Mesothelial cell of epicardium (in vitro differentiated cells): Measurements from ENCODE around the gene KRTAP10-6. TPM values are rescaled to one million over a fixed set of nuclear protein-coding genes. Genes with fewer than 3 reads are reported as not detected.

Experiments
- DNase-seq, 2 experiments: peaks; one replicate each; pipeline ENCODE4 v3.0.0; 2021; ENCODE audit warnings: low spot score in 2 of 2; ENCODE audit not compliant: unreplicated experiment in 2 of 2
- H3K27ac Mint-ChIP-seq: 2 replicates; pipeline ENCODE4 v1.8.0; 2021; ENCODE audit warnings: mixed read lengths
- H3K27me3 Mint-ChIP-seq: 2 replicates; pipeline ENCODE4 v1.8.0; 2021; ENCODE audit warnings: low read depth, mixed read lengths
- H3K36me3 Mint-ChIP-seq: 2 replicates; pipeline ENCODE4 v1.8.0; 2021; ENCODE audit warnings: mixed read lengths
- H3K4me1 Mint-ChIP-seq: 2 replicates; pipeline ENCODE4 v1.8.0; 2021; ENCODE audit warnings: mixed read lengths
- H3K4me3 Mint-ChIP-seq: 2 replicates; pipeline ENCODE4 v1.8.0; 2021; ENCODE audit warnings: mild to moderate bottlenecking, moderate library complexity, mixed read lengths
- H3K9me3 Mint-ChIP-seq: 2 replicates; pipeline ENCODE4 v1.8.0; 2021; ENCODE audit warnings: mixed read lengths
- total RNA-seq: library from RNA; stranded (reverse); gene quantifications from 3 replicates; pipeline ENCODE4 v1.2.1, GENCODE V29; 2021
- TF ChIP-seq, protein P1 (sequence below): fragments of 200-600 bp; sonication (generic); IDR thresholded peaks from one replicate; pipeline ENCODE4 v1.5.0; 2021; ENCODE audit warnings: antibody characterized with exemption; ENCODE audit not compliant: unreplicated experiment

KRTAP10-6 gene
- total RNA-seq, 1 donor from 2014 or later: not detected

- Mint-ChIP-seq H3K27ac (no peak overlapping the region), H3K36me3 (no peaks in the 10 kb centered on the region), H3K4me3 (no peak overlapping the region), H3K4me1 (no peaks in the 10 kb centered on the region), H3K27me3 (no peaks in the 10 kb centered on the region), H3K9me3 (peaks cover 52% of the 10 kb centered on the region)
- TF ChIP-seq, protein P1, sequence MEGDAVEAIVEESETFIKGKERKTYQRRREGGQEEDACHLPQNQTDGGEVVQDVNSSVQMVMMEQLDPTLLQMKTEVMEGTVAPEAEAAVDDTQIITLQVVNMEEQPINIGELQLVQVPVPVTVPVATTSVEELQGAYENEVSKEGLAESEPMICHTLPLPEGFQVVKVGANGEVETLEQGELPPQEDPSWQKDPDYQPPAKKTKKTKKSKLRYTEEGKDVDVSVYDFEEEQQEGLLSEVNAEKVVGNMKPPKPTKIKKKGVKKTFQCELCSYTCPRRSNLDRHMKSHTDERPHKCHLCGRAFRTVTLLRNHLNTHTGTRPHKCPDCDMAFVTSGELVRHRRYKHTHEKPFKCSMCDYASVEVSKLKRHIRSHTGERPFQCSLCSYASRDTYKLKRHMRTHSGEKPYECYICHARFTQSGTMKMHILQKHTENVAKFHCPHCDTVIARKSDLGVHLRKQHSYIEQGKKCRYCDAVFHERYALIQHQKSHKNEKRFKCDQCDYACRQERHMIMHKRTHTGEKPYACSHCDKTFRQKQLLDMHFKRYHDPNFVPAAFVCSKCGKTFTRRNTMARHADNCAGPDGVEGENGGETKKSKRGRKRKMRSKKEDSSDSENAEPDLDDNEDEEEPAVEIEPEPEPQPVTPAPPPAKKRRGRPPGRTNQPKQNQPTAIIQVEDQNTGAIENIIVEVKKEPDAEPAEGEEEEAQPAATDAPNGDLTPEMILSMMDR: no peak
- no peak for DNase-seq
These were observed 31.3 kb upstream of the KRTAP10-6 start for GRCh38 chr21:44623575-44623974.

DNA sequence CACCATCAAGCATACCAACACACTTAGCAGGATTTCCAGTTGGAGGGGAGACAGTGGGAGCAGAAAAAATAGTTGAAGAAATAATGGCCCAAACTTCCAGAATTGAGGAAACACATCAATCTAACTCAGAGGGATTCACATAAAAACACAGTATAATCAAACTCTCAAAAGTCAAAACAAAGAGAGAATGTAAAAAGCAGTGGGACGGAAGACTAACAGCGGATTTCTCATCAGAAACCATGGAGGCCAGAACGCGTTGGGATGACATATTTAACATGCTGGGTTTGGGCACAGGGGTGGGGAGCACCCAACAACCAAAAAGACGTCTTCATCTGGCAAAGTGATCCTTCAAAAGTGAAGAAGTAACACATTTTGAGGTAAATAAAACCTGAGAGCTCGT lies 27.6 kb upstream of the KRTAP10-6 start:
- Mint-ChIP-seq H3K9me3 (peaks cover 50% of the 10 kb centered on the region), H3K27ac (no peak overlapping the region), H3K36me3 (no peaks in the 10 kb centered on the region), H3K4me3 (no peak overlapping the region), H3K27me3 (no peaks in the 10 kb centered on the region), H3K4me1 (no peaks in the 10 kb centered on the region)
- TF ChIP-seq, protein P1: no peak
- no peak for DNase-seq

DNA sequence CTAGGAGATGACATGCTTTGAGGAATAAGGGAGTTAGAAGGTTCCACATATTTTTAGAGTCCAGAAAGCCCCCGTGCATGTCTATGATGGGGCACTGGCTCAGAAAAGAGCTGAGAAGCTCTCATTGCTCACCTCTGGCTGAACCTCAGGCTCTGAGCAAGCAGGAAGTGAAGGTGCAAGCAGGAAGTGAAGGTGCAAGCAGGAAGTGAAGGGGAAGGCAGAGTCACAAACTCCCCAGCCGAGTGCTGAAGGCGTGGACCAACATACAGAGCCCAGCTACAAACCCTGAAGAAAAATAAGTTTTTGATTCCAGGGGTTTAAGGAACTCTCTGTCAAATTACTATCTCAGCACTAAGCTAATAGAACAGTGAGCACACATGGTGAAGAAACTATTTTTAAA lies 26.6 kb upstream of the KRTAP10-6 start:
- no peak overlapping the region for H3K27ac Mint-ChIP-seq
- H3K4me3 Mint-ChIP-seq: no peak overlapping the region
- H3K27me3 Mint-ChIP-seq: no peaks in the 10 kb centered on the region
- DNase-seq: no peak
- TF ChIP-seq, protein P1: no peak
- H3K36me3 Mint-ChIP-seq: no peaks in the 10 kb centered on the region
- H3K9me3 Mint-ChIP-seq: peaks cover 40% of the 10 kb centered on the region
- no peaks in the 10 kb centered on the region for H3K4me1 Mint-ChIP-seq

GRCh38 chr21:44618504-44618903 lies 26.2 kb upstream of the KRTAP10-6 start:
- TF ChIP-seq, protein P1: no peak
- H3K27ac Mint-ChIP-seq: no peak overlapping the region

DNA sequence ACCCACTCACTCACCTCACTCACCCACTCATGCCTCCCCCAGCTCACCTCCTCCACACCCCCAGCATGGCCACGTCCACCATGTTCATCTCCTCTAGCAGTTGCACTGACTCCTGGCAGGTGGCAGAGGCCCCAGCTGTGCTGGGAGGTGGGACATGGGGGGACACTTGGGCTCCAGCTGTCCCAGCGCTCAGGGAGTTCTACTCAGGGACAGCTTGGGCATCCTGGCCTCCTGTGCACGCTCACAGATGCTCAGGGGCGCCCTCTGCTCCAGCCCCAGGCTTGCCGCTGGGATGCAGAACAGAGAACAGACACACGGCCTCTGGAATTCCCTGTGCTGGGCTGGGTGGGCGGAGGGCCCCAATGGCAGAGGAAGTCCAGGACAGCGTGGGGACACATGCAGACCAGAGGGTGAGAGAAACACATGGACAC lies 24.8 kb upstream of the KRTAP10-6 start:
- Mint-ChIP-seq H3K4me1 (no peaks in the 10 kb centered on the region), H3K4me3 (no peak overlapping the region)

More at GRCh38 chr21:44618504-44618903, 26.2 kb upstream of the KRTAP10-6 start:
- Mint-ChIP-seq H3K9me3 (peaks cover 36% of the 10 kb centered on the region), H3K27me3 (no peaks in the 10 kb centered on the region), H3K4me1 (no peaks in the 10 kb centered on the region), H3K36me3 (no peaks in the 10 kb centered on the region), H3K4me3 (no peak overlapping the region)
- no peak for DNase-seq

More for the DNA sequence above, 24.8 kb upstream of the KRTAP10-6 start:
- no peaks in the 10 kb centered on the region for H3K36me3 Mint-ChIP-seq
- no peaks in the 10 kb centered on the region for H3K27me3 Mint-ChIP-seq
- DNase-seq: no peak
- no peak overlapping the region for H3K27ac Mint-ChIP-seq
- TF ChIP-seq, protein P1: no peak
- peaks cover 23% of the 10 kb centered on the region for H3K9me3 Mint-ChIP-seq
